ENCODE measurements around the gene MSI2. TPM values are rescaled to one million over a fixed set of nuclear protein-coding genes. Genes with fewer than 3 reads are reported as not detected.
"Not testable (repeated sequence)": the region's sequence is repeated elsewhere in the genome, so short reads cannot be mapped to it uniquely, and the experiment has no call there.

MSI2 gene
- total and polyA plus RNA-seq, 2 donors: 25.3 to 52.5 TPM

GRCh38 chr17:57299176-57299575, 42.9 kb downstream of the MSI2 start:
- Histone ChIP-seq H3K4me1 (ENCODE audit: control insufficient read depth in 2 of 2, insufficient read depth in 2 of 2, low read length in 2 of 2) (peaks cover 19 to 20% of the 10 kb centered on the region in 2 donors), H3K4me3 (ENCODE audit: low read length in 2 of 2) (no peak overlapping the region), H3K27me3 (ENCODE audit: control insufficient read depth in 2 of 2, insufficient read depth in 1 of 2, low read length in 1 of 2) (no peaks in the 10 kb centered on the region), H3K9me3 (ENCODE audit: control insufficient read depth in 2 of 2, insufficient read depth in 1 of 2, low read length in 1 of 2) (peaks cover 4 to 8% of the 10 kb centered on the region in 2 donors), H3K36me3 (ENCODE audit: control insufficient read depth in 2 of 2, insufficient read depth in 2 of 2, low read length in 1 of 2) (peaks cover 29 to 63% of the 10 kb centered on the region in 2 donors), H3K27ac (ENCODE audit: low read depth in 1 of 2, low read length in 1 of 2) (no peak overlapping the region)
- WGBS: 98% methylated on average over 7 of the region's 7 CpGs
- DNase-seq (ENCODE audit: low read depth in 6 of 9, low spot score in 9 of 9): no peak

GRCh38 chr17:57300592-57300991, 44.3 kb downstream of the MSI2 start:
- H3K27me3 ChIP-seq (ENCODE audit: control insufficient read depth in 2 of 2, insufficient read depth in 1 of 2, low read length in 1 of 2); H3K27ac ChIP-seq (ENCODE audit: low read depth in 1 of 2, low read length in 1 of 2); H3K4me1 ChIP-seq (ENCODE audit: control insufficient read depth in 2 of 2, insufficient read depth in 2 of 2, low read length in 2 of 2); H3K9me3 ChIP-seq (ENCODE audit: control insufficient read depth in 2 of 2, insufficient read depth in 1 of 2, low read length in 1 of 2); H3K4me3 ChIP-seq (ENCODE audit: low read length in 2 of 2); DNase-seq (ENCODE audit: low read depth in 6 of 9, low spot score in 9 of 9): not testable (repeated sequence)
- WGBS: 98% methylated on average over 7 of the region's 7 CpGs
- peaks cover 24 to 67% of the 10 kb centered on the region in 2 donors for H3K36me3 ChIP-seq (ENCODE audit: control insufficient read depth in 2 of 2, insufficient read depth in 2 of 2, low read length in 1 of 2)

- no peaks in the 10 kb centered on the region for H3K4me1 ChIP-seq (ENCODE audit: control insufficient read depth in 2 of 2, insufficient read depth in 2 of 2, low read length in 2 of 2)
- no peaks in the 10 kb centered on the region for H3K27me3 ChIP-seq (ENCODE audit: control insufficient read depth in 2 of 2, insufficient read depth in 1 of 2, low read length in 1 of 2)
- peaks cover 3 to 8% of the 10 kb centered on the region in 2 donors for H3K9me3 ChIP-seq (ENCODE audit: control insufficient read depth in 2 of 2, insufficient read depth in 1 of 2, low read length in 1 of 2)
- 93% methylated on average over 10 of the region's 10 CpGs for WGBS
- H3K36me3 ChIP-seq (ENCODE audit: control insufficient read depth in 2 of 2, insufficient read depth in 2 of 2, low read length in 1 of 2): peaks cover 29 to 76% of the 10 kb centered on the region in 2 donors
- no peak for DNase-seq (ENCODE audit: low read depth in 6 of 9, low spot score in 9 of 9)
- H3K4me3 ChIP-seq (ENCODE audit: low read length in 2 of 2): no peak overlapping the region
- H3K27ac ChIP-seq (ENCODE audit: low read depth in 1 of 2, low read length in 1 of 2): no peak overlapping the region
These were observed 46.6 kb downstream of the MSI2 start for GRCh38 chr17:57302690-57303465.

GRCh38 chr17:57305144-57305728, 48.9 kb downstream of the MSI2 start:
- Histone ChIP-seq H3K4me1 (ENCODE audit: control insufficient read depth in 2 of 2, insufficient read depth in 2 of 2, low read length in 2 of 2) (no peaks in the 10 kb centered on the region), H3K27me3 (ENCODE audit: control insufficient read depth in 2 of 2, insufficient read depth in 1 of 2, low read length in 1 of 2) (no peaks in the 10 kb centered on the region), H3K27ac (ENCODE audit: low read depth in 1 of 2, low read length in 1 of 2) (no peak overlapping the region), H3K9me3 (ENCODE audit: control insufficient read depth in 2 of 2, insufficient read depth in 1 of 2, low read length in 1 of 2) (peaks cover 0 to 4% of the 10 kb centered on the region in 2 donors), H3K4me3 (ENCODE audit: low read length in 2 of 2) (no peak overlapping the region), H3K36me3 (ENCODE audit: control insufficient read depth in 2 of 2, insufficient read depth in 2 of 2, low read length in 1 of 2) (peaks cover 26 to 67% of the 10 kb centered on the region in 2 donors)
- no peak for DNase-seq (ENCODE audit: low read depth in 6 of 9, low spot score in 9 of 9)
- WGBS: 95% methylated on average over 13 of the region's 13 CpGs

- no peaks in the 10 kb centered on the region for H3K27me3 ChIP-seq (ENCODE audit: control insufficient read depth in 2 of 2, insufficient read depth in 1 of 2, low read length in 1 of 2)
- DNase-seq (ENCODE audit: low read depth in 6 of 9, low spot score in 9 of 9): no peak
- H3K36me3 ChIP-seq (ENCODE audit: control insufficient read depth in 2 of 2, insufficient read depth in 2 of 2, low read length in 1 of 2): peaks cover 24 to 65% of the 10 kb centered on the region in 2 donors
- H3K4me3 ChIP-seq (ENCODE audit: low read length in 2 of 2): no peak overlapping the region
- WGBS: 84% methylated on average over 5 of the region's 5 CpGs
- peaks cover 0 to 4% of the 10 kb centered on the region in 2 donors for H3K9me3 ChIP-seq (ENCODE audit: control insufficient read depth in 2 of 2, insufficient read depth in 1 of 2, low read length in 1 of 2)
- peaks cover 0 to 1% of the 10 kb centered on the region in 2 donors for H3K4me1 ChIP-seq (ENCODE audit: control insufficient read depth in 2 of 2, insufficient read depth in 2 of 2, low read length in 2 of 2)
- H3K27ac ChIP-seq (ENCODE audit: low read depth in 1 of 2, low read length in 1 of 2): no peak overlapping the region
These were observed 49.7 kb downstream of the MSI2 start for GRCh38 chr17:57305908-57306504.

- H3K27me3 ChIP-seq (ENCODE audit: control insufficient read depth in 2 of 2, insufficient read depth in 1 of 2, low read length in 1 of 2): no peaks in the 10 kb centered on the region
- H3K27ac ChIP-seq (ENCODE audit: low read depth in 1 of 2, low read length in 1 of 2): no peak overlapping the region
- peaks cover 30 to 61% of the 10 kb centered on the region in 2 donors for H3K36me3 ChIP-seq (ENCODE audit: control insufficient read depth in 2 of 2, insufficient read depth in 2 of 2, low read length in 1 of 2)
- DNase-seq (ENCODE audit: low read depth in 6 of 9, low spot score in 9 of 9): no peak
- WGBS: 70% methylated on average over 5 of the region's 5 CpGs
- peaks cover 4 to 7% of the 10 kb centered on the region in 2 donors for H3K4me1 ChIP-seq (ENCODE audit: control insufficient read depth in 2 of 2, insufficient read depth in 2 of 2, low read length in 2 of 2)
- peaks cover 0 to 4% of the 10 kb centered on the region in 2 donors for H3K9me3 ChIP-seq (ENCODE audit: control insufficient read depth in 2 of 2, insufficient read depth in 1 of 2, low read length in 1 of 2)
- H3K4me3 ChIP-seq (ENCODE audit: low read length in 2 of 2): no peak overlapping the region
These were observed 52.3 kb downstream of the MSI2 start for GRCh38 chr17:57308543-57309186.

GRCh38 chr17:57309479-57309878, 53.2 kb downstream of the MSI2 start:
- Histone ChIP-seq H3K27me3 (ENCODE audit: control insufficient read depth in 2 of 2, insufficient read depth in 1 of 2, low read length in 1 of 2) (no peaks in the 10 kb centered on the region), H3K27ac (ENCODE audit: low read depth in 1 of 2, low read length in 1 of 2) (no peak overlapping the region), H3K4me3 (ENCODE audit: low read length in 2 of 2) (no peak overlapping the region), H3K4me1 (ENCODE audit: control insufficient read depth in 2 of 2, insufficient read depth in 2 of 2, low read length in 2 of 2) (peaks cover 4 to 8% of the 10 kb centered on the region in 2 donors), H3K36me3 (ENCODE audit: control insufficient read depth in 2 of 2, insufficient read depth in 2 of 2, low read length in 1 of 2) (peaks cover 36 to 67% of the 10 kb centered on the region in 2 donors), H3K9me3 (ENCODE audit: control insufficient read depth in 2 of 2, insufficient read depth in 1 of 2, low read length in 1 of 2) (peaks cover 0 to 4% of the 10 kb centered on the region in 2 donors)
- no peak for DNase-seq (ENCODE audit: low read depth in 6 of 9, low spot score in 9 of 9)
- 93% methylated on average over 7 of the region's 7 CpGs for WGBS

GRCh38 chr17:57311281-57312216, 55.2 kb downstream of the MSI2 start:
- no peak for DNase-seq (ENCODE audit: low read depth in 6 of 9, low spot score in 9 of 9)
- no peak overlapping the region for H3K4me3 ChIP-seq (ENCODE audit: low read length in 2 of 2)
- peaks cover 33 to 65% of the 10 kb centered on the region in 2 donors for H3K36me3 ChIP-seq (ENCODE audit: control insufficient read depth in 2 of 2, insufficient read depth in 2 of 2, low read length in 1 of 2)
- H3K27ac ChIP-seq (ENCODE audit: low read depth in 1 of 2, low read length in 1 of 2): no peak overlapping the region
- no peaks in the 10 kb centered on the region for H3K27me3 ChIP-seq (ENCODE audit: control insufficient read depth in 2 of 2, insufficient read depth in 1 of 2, low read length in 1 of 2)
- peaks cover 0 to 4% of the 10 kb centered on the region in 2 donors for H3K9me3 ChIP-seq (ENCODE audit: control insufficient read depth in 2 of 2, insufficient read depth in 1 of 2, low read length in 1 of 2)
- 88% methylated on average over 10 of the region's 10 CpGs for WGBS
- H3K4me1 ChIP-seq (ENCODE audit: control insufficient read depth in 2 of 2, insufficient read depth in 2 of 2, low read length in 2 of 2): peaks cover 4 to 8% of the 10 kb centered on the region in 2 donors
